H1 (cell line): ENCODE data around the gene PRSS53. TPM values are rescaled to one million over a fixed set of nuclear protein-coding genes. Genes with fewer than 3 reads are reported as not detected.

Source experiments
- BACH1 ChIP-seq: IDR thresholded peaks from 2 replicates; pipeline ENCODE4 v1.6.1; 2012; ENCODE audit warnings: low read length, improper control_type of control experiment
- CEBPB ChIP-seq: IDR thresholded peaks from 2 replicates; pipeline ENCODE4 v1.6.1; 2012; ENCODE audit warnings: low read depth, low read length
- GTF2F1 ChIP-seq: IDR thresholded peaks from 2 replicates; pipeline ENCODE4 v1.6.1; 2012; ENCODE audit warnings: low read depth, low read length, improper control_type of control experiment, borderline replicate concordance
- HDAC2 ChIP-seq, 2 experiments: fragments of 300-600 bp in 1 of 2; sonication (generic) in 1 of 2; IDR thresholded peaks; 2 replicates each; pipeline ENCODE4 v1.6.1; 2011 to 2012; ENCODE audit warnings: low read depth in 2 of 2, low read length in 2 of 2, mild to moderate bottlenecking in 2 of 2, moderate library complexity in 2 of 2, borderline replicate concordance in 1 of 2, inconsistent platforms in 1 of 2
- POLR2AphosphoS5 ChIP-seq: IDR thresholded peaks from 2 replicates; pipeline ENCODE4 v1.6.1; 2011; ENCODE audit warnings: low read depth, low read length
- SAP30 ChIP-seq: fragments of 300-600 bp; sonication (generic); IDR thresholded peaks from 2 replicates; pipeline ENCODE4 v1.7.1; 2012; ENCODE audit warnings: low read length, moderate library complexity, mild to moderate bottlenecking, inconsistent platforms; ENCODE audit not compliant: insufficient read depth, insufficient replicate concordance
- SIX5 ChIP-seq: IDR thresholded peaks from 2 replicates; pipeline ENCODE4 v1.6.1; 2011; ENCODE audit warnings: mild to moderate bottlenecking, low read depth, low read length
- SUZ12 ChIP-seq: fragments of 200-600 bp; sonication (generic); IDR thresholded peaks from 2 replicates; pipeline ENCODE4 v1.6.1; 2012; ENCODE audit warnings: mild to moderate bottlenecking, inconsistent platforms, low read length, moderate library complexity, mixed read lengths
- TBP ChIP-seq: IDR thresholded peaks from 2 replicates; pipeline ENCODE4 v1.6.1; 2011; ENCODE audit warnings: low read depth, low read length, improper control_type of control experiment
- YY1 ChIP-seq: IDR thresholded peaks from 2 replicates; pipeline ENCODE4 v1.6.1; 2011; ENCODE audit warnings: low read depth, mild to moderate bottlenecking, low read length
- polyA plus RNA-seq, 7 experiments: library from polyadenylated mRNA; depleted of rRNA in 3 of 7; stranded (reverse) in 5 of 7; unstranded in 2 of 7; fragments of >200 nt in 5 of 7; fragments of 200-250 nt in 2 of 7; gene quantifications; 1 replicate in 5 of 7; 2 replicates in 1 of 7; 4 replicates in 1 of 7; pipeline versions ENCODE4 v1.2.1 to v1.2.3, GENCODE V29; 2011 to 2013; ENCODE audit warnings: missing spikeins in 2 of 7, mixed read lengths in 2 of 7
- total RNA-seq: library from RNA; stranded (reverse); fragmentation: NEBNext Ultra II Directional; extraction: Animal tissue kit (Norgen Biotek cat#: 25700); gene quantifications from 2 replicates; pipeline ENCODE4 v1.2.1, GENCODE V29; 2021
- TF ChIP-seq, protein P1 (sequence below): IDR thresholded peaks from 2 replicates; pipeline ENCODE4 v1.6.1; 2012; ENCODE audit warnings: low read length, inconsistent platforms

The PRSS53 gene
- total and polyA plus RNA-seq, 2 of the 8 experiments (the other 6 are each of a cell fraction or from before 2014, with no cell fraction given): 1.7 to 2.6 TPM

DNA sequence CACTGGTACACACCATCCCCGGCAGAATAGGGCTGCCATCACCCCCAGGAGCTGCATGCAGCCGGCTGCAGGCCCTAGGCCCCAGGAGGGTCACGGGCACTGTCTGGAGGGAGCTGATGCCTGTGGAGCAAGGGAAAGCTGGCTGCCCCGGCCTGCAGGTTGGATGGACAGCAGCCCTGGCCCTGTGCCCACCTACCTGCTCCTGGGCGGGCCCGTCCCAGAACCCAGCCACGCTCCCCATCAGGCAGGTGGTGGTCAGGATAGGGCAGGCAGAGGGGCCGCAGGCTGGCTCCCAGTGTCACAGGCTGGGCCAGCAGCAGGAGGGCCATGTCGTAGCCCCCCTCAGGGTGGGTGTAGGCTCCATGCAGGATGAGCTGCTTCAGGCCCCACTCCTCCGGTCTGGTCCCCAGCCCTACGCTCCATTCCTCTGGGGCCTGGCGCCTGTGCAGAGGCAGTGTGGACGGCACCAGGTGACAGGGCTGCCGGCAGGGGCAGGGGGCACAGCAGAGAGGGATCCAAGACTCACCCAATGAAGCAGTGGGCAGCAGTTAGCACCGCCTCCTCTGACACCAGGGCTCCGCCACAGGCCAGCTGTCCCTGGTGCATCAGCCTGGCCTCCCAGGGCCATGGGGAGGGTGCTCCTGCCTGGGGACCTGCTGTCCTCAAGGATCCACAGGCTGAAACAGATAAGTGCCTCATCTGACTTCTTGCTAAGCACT lies 4.0 kb downstream of the PRSS53 start (continued):
- TF ChIP-seq, protein P1, sequence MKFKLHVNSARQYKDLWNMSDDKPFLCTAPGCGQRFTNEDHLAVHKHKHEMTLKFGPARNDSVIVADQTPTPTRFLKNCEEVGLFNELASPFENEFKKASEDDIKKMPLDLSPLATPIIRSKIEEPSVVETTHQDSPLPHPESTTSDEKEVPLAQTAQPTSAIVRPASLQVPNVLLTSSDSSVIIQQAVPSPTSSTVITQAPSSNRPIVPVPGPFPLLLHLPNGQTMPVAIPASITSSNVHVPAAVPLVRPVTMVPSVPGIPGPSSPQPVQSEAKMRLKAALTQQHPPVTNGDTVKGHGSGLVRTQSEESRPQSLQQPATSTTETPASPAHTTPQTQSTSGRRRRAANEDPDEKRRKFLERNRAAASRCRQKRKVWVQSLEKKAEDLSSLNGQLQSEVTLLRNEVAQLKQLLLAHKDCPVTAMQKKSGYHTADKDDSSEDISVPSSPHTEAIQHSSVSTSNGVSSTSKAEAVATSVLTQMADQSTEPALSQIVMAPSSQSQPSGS: no peak
- TF ChIP-seq SIX5 (no peak), TBP (no peak), GTF2F1 (no peak), CEBPB (no peak), HDAC2 (IDR thresholded peaks at IDR 0.05; ENCODE audit: borderline replicate concordance in 1 of 2, low read depth in 2 of 2, low read length in 2 of 2) (no peak), YY1 (no peak), SUZ12 (no peak), BACH1 (no peak), POLR2AphosphoS5 (no peak; the same call in 1 of the 2 replicates), SAP30 (no peak)
